Neural progenitor cell (in vitro differentiated cells): ENCODE data around the gene PRKAR2A. TPM values are rescaled to one million over a fixed set of nuclear protein-coding genes. Genes with fewer than 3 reads are reported as not detected.

Experiments used
- DNase-seq: peaks from one replicate; pipeline ENCODE4 v3.0.0-alpha.2; 2016; ENCODE audit warnings: low spot score
- H2AFZ ChIP-seq: fragments of 200-600 bp; sonication (generic); replicated peaks from 2 replicates; pipeline ENCODE4 v1.6.1; 2016; ENCODE audit warnings: antibody characterized with exemption
- H3F3A ChIP-seq: fragments of 200-600 bp; sonication (generic); 2 replicates; pipeline ENCODE4 v1.6.1; 2016; ENCODE audit warnings: antibody characterized with exemption, low read depth
- H3K27ac ChIP-seq: fragments of 200-600 bp; sonication (generic); 2 replicates; pipeline ENCODE4 v1.5.1; 2016; ENCODE audit warnings: mild to moderate bottlenecking
- H3K27me3 ChIP-seq: fragments of 200-600 bp; sonication (generic); 2 replicates; pipeline ENCODE4 v1.6.1; 2016; ENCODE audit warnings: mild to moderate bottlenecking, moderate library complexity
- H3K36me3 ChIP-seq: fragments of 200-600 bp; sonication (generic); 2 replicates; pipeline ENCODE4 v1.5.1; 2016
- H3K4me1 ChIP-seq: fragments of 200-600 bp; sonication (generic); 2 replicates; pipeline ENCODE4 v1.6.1; 2016; ENCODE audit warnings: mixed run types
- H3K4me2 ChIP-seq: fragments of 200-600 bp; sonication (generic); 2 replicates; pipeline ENCODE4 v1.6.1; 2016
- H3K4me3 ChIP-seq: fragments of 200-600 bp; sonication (generic); 2 replicates; pipeline ENCODE4 v1.5.1; 2016
- H3K79me2 ChIP-seq: fragments of 200-600 bp; sonication (generic); 2 replicates; pipeline ENCODE4 v1.6.1; 2016; ENCODE audit warnings: low read depth
- H3K9ac ChIP-seq: fragments of 200-600 bp; sonication (generic); 2 replicates; pipeline ENCODE4 v1.6.1; 2016
- H3K9me3 ChIP-seq: fragments of 200-600 bp; sonication (generic); 2 replicates; pipeline ENCODE4 v1.5.1; 2016; ENCODE audit warnings: low read depth
- H4K20me1 ChIP-seq: fragments of 200-600 bp; sonication (generic); 2 replicates; pipeline ENCODE4 v1.6.1; 2016; ENCODE audit warnings: low read depth
- H3K27ac Mint-ChIP-seq: 3 replicates; pipeline ENCODE4 v1.8.0; 2021; ENCODE audit warnings: mixed read lengths
- H3K27me3 Mint-ChIP-seq: 2 replicates; pipeline ENCODE4 v1.8.0; 2022; ENCODE audit warnings: low read depth, mild to moderate bottlenecking, inconsistent platforms, moderate library complexity, mixed read lengths; ENCODE audit not compliant: insufficient read depth
- H3K36me3 Mint-ChIP-seq: 3 replicates; pipeline ENCODE4 v1.8.0; 2021; ENCODE audit warnings: mixed read lengths
- H3K4me1 Mint-ChIP-seq: 3 replicates; pipeline ENCODE4 v1.8.0; 2021; ENCODE audit warnings: mixed read lengths
- H3K4me3 Mint-ChIP-seq: 3 replicates; pipeline ENCODE4 v1.8.0; 2021; ENCODE audit warnings: mild to moderate bottlenecking, moderate library complexity, mixed read lengths
- H3K9me3 Mint-ChIP-seq: 3 replicates; pipeline ENCODE4 v1.8.0; 2020; ENCODE audit warnings: mixed read lengths
- EZH2 ChIP-seq: fragments of 200-600 bp; sonication (generic); IDR thresholded peaks from 2 replicates; pipeline ENCODE4 v1.6.1; 2017; ENCODE audit warnings: antibody characterized with exemption, mild to moderate bottlenecking, moderate library complexity
- EZH2phosphoT487 ChIP-seq: fragments of 200-600 bp; sonication (generic); IDR thresholded peaks from 2 replicates; pipeline ENCODE4 v1.6.1; 2017; ENCODE audit warnings: antibody characterized with exemption
- total RNA-seq: library from RNA; depleted of rRNA; stranded (reverse); fragments of >200 nt; gene quantifications from 2 replicates; pipeline ENCODE4 v1.2.3, GENCODE V29; 2015; ENCODE audit warnings: low replicate concordance
- TF ChIP-seq, protein P1 (sequence below): fragments of 200-600 bp; sonication (generic); IDR thresholded peaks from 2 replicates; pipeline ENCODE4 v1.5.1; 2017; ENCODE audit warnings: antibody characterized with exemption, mild to moderate bottlenecking

PRKAR2A gene
- total RNA-seq, 1 donor from 2014 or later: 25.0 TPM

GRCh38 chr3:48826451-48826850, 21.2 kb downstream of the PRKAR2A start:
- Histone ChIP-seq H2AFZ (no peak overlapping the region), H3K79me2 (no peaks in the 10 kb centered on the region), H3K4me2 (no peak overlapping the region), H3K27ac (no peak overlapping the region), H3K4me1 (no peaks in the 10 kb centered on the region), H4K20me1 (no peaks in the 10 kb centered on the region), H3K9ac (no peak overlapping the region), H3K36me3 (no peaks in the 10 kb centered on the region), H3F3A (no peaks in the 10 kb centered on the region), H3K4me3 (no peak overlapping the region), H3K9me3 (no peaks in the 10 kb centered on the region), H3K27me3 (no peaks in the 10 kb centered on the region)
- Mint-ChIP-seq H3K27me3 (no peaks in the 10 kb centered on the region), H3K4me3 (no peak overlapping the region), H3K9me3 (no peaks in the 10 kb centered on the region), H3K27ac (no peak overlapping the region), H3K4me1 (peaks cover 5% of the 10 kb centered on the region), H3K36me3 (peaks cover 3% of the 10 kb centered on the region)
- DNase-seq: no peak
- TF ChIP-seq, protein P1, sequence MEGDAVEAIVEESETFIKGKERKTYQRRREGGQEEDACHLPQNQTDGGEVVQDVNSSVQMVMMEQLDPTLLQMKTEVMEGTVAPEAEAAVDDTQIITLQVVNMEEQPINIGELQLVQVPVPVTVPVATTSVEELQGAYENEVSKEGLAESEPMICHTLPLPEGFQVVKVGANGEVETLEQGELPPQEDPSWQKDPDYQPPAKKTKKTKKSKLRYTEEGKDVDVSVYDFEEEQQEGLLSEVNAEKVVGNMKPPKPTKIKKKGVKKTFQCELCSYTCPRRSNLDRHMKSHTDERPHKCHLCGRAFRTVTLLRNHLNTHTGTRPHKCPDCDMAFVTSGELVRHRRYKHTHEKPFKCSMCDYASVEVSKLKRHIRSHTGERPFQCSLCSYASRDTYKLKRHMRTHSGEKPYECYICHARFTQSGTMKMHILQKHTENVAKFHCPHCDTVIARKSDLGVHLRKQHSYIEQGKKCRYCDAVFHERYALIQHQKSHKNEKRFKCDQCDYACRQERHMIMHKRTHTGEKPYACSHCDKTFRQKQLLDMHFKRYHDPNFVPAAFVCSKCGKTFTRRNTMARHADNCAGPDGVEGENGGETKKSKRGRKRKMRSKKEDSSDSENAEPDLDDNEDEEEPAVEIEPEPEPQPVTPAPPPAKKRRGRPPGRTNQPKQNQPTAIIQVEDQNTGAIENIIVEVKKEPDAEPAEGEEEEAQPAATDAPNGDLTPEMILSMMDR: no peak
- no peak for TF ChIP-seq EZH2
- no peak for TF ChIP-seq EZH2phosphoT487

GRCh38 chr3:48820612-48821324, 26.9 kb downstream of the PRKAR2A start:
- H4K20me1 ChIP-seq: no peaks in the 10 kb centered on the region
- H3K9me3 ChIP-seq: no peaks in the 10 kb centered on the region
- H3K79me2 ChIP-seq: no peaks in the 10 kb centered on the region
- no peaks in the 10 kb centered on the region for H3K27me3 Mint-ChIP-seq
- DNase-seq: no peak
- H3K36me3 ChIP-seq: no peaks in the 10 kb centered on the region
- H3K4me1 ChIP-seq: no peaks in the 10 kb centered on the region
- no peaks in the 10 kb centered on the region for H3K4me1 Mint-ChIP-seq
- H2AFZ ChIP-seq: no peak overlapping the region
- TF ChIP-seq, protein P1: no peak
- no peak for TF ChIP-seq EZH2
- no peak for TF ChIP-seq EZH2phosphoT487
- H3K27ac Mint-ChIP-seq: no peak overlapping the region
- H3K4me2 ChIP-seq: no peak overlapping the region
- H3K9me3 Mint-ChIP-seq: no peaks in the 10 kb centered on the region
- H3K27me3 ChIP-seq: no peaks in the 10 kb centered on the region
- H3K27ac ChIP-seq: no peak overlapping the region
- H3K4me3 Mint-ChIP-seq: no peak overlapping the region
- H3K9ac ChIP-seq: no peak overlapping the region
- H3K36me3 Mint-ChIP-seq: peaks cover 5% of the 10 kb centered on the region
- H3F3A ChIP-seq: no peaks in the 10 kb centered on the region
- no peak overlapping the region for H3K4me3 ChIP-seq

- Histone ChIP-seq H3K4me3 (no peak overlapping the region), H3K36me3 (no peaks in the 10 kb centered on the region), H3K27me3 (no peaks in the 10 kb centered on the region), H3K9me3 (no peaks in the 10 kb centered on the region), H4K20me1 (no peaks in the 10 kb centered on the region), H3K79me2 (no peaks in the 10 kb centered on the region), H2AFZ (no peak overlapping the region), H3F3A (no peaks in the 10 kb centered on the region), H3K4me1 (no peaks in the 10 kb centered on the region), H3K9ac (no peak overlapping the region), H3K4me2 (no peak overlapping the region), H3K27ac (no peak overlapping the region)
- no peak for DNase-seq
- Mint-ChIP-seq H3K27me3 (no peaks in the 10 kb centered on the region), H3K4me3 (no peak overlapping the region), H3K27ac (no peak overlapping the region), H3K4me1 (no peaks in the 10 kb centered on the region), H3K36me3 (peaks cover 5% of the 10 kb centered on the region), H3K9me3 (no peaks in the 10 kb centered on the region)
- no peak for TF ChIP-seq EZH2phosphoT487
- TF ChIP-seq, protein P1: no peak
- TF ChIP-seq EZH2: no peak
These were observed 28.1 kb downstream of the PRKAR2A start for GRCh38 chr3:48819234-48820221.
